IMR-90 (cell line): Measurements from ENCODE around the gene CEP57L1. TPM values are rescaled to one million over a fixed set of nuclear protein-coding genes. Genes with fewer than 3 reads are reported as not detected.

ENCODE experiments used
- ATAC-seq: fragments of 200-7000 bp; cut with Tn5 transposase; 2 replicates; pipeline ENCODE4 v1.9.1; 2020; ENCODE audit warnings: low read depth, mild to moderate bottlenecking, moderate library complexity
- BruUV-seq: library from RNA; stranded (reverse); fragments of 400-500 nt; replicated peaks from 2 replicates; lab custom pipeline; 2021; lab: Mats Ljungman, UMichigan
- CTCF ChIA-PET: fragments of 300-600 bp; formaldehyde crosslinking; extraction: SDS; loops from one replicate; lab custom pipeline; 2021; ENCODE audit warnings: antibody characterized with exemption; lab: Yijun Ruan, JAX
- POLR2A ChIA-PET: fragments of 300-600 bp; sonication (Branson Sonifier 250); formaldehyde crosslinking; loops from one replicate; lab custom pipeline; 2022; ENCODE audit warnings: antibody characterized with exemption; ENCODE audit not compliant: unreplicated experiment; lab: Charles Lee
- DNase-seq: peaks from one replicate; pipeline ENCODE4 v3.0.0; 2013
- H2AFZ ChIP-seq: replicated peaks from 2 replicates; pipeline ENCODE3; 2013; ENCODE audit warnings: low read length, mild to moderate bottlenecking; ENCODE audit not compliant: poor library complexity
- H2AK5ac ChIP-seq: 2 replicates; pipeline ENCODE4 v1.6.1; 2013; ENCODE audit warnings: low read depth, low read length, inconsistent platforms
- H2AK9ac ChIP-seq: replicated peaks from 2 replicates; pipeline ENCODE3; 2013; ENCODE audit warnings: mild to moderate bottlenecking, low read depth, low read length, moderate library complexity; ENCODE audit not compliant: poor library complexity
- H2BK120ac ChIP-seq: 2 replicates; pipeline ENCODE4 v1.6.1; 2013; ENCODE audit warnings: low read depth, low read length, inconsistent platforms
- H2BK15ac ChIP-seq: 3 replicates; pipeline ENCODE4 v1.6.1; 2013; ENCODE audit warnings: low read depth, low read length, inconsistent platforms
- H2BK20ac ChIP-seq: 2 replicates; pipeline ENCODE4 v1.6.1; 2013; ENCODE audit warnings: low read depth, mild to moderate bottlenecking, inconsistent platforms, low read length, moderate library complexity
- H2BK5ac ChIP-seq: 2 replicates; pipeline ENCODE4 v1.6.1; 2013; ENCODE audit warnings: mild to moderate bottlenecking, low read depth, low read length, inconsistent platforms; ENCODE audit not compliant: poor library complexity, severe bottlenecking
- H3K14ac ChIP-seq: replicated peaks from 2 replicates; pipeline ENCODE4 v1.6.1; 2013; ENCODE audit warnings: low read depth, low read length, inconsistent platforms
- H3K18ac ChIP-seq: 2 replicates; pipeline ENCODE4 v1.6.1; 2013; ENCODE audit warnings: low read depth, low read length, control low read depth
- H3K23ac ChIP-seq: 2 replicates; pipeline ENCODE4 v1.6.1; 2013; ENCODE audit warnings: low read depth, low read length, inconsistent platforms
- H3K27ac ChIP-seq: 2 replicates; pipeline ENCODE4 v1.5.1; 2013; ENCODE audit warnings: mild to moderate bottlenecking, control low read depth, low read length; ENCODE audit not compliant: insufficient read depth
- H3K27me3 ChIP-seq: 2 replicates; pipeline ENCODE4 v1.6.1; 2013; ENCODE audit warnings: low read length; ENCODE audit not compliant: control insufficient read depth, insufficient read depth
- H3K36me3 ChIP-seq: 2 replicates; pipeline ENCODE4 v1.6.1; 2013; ENCODE audit warnings: low read length, mixed read lengths; ENCODE audit not compliant: control insufficient read depth, insufficient read depth
- H3K4ac ChIP-seq: 2 replicates; pipeline ENCODE4 v1.6.1; 2013; ENCODE audit warnings: low read depth, low read length, inconsistent platforms
- H3K4me1 ChIP-seq: 2 replicates; pipeline ENCODE4 v1.6.1; 2013; ENCODE audit warnings: low read length, mixed read lengths; ENCODE audit not compliant: control insufficient read depth, insufficient read depth
- H3K4me2 ChIP-seq: 2 replicates; pipeline ENCODE4 v1.6.1; 2013; ENCODE audit warnings: low read depth, mild to moderate bottlenecking, control low read depth, low read length, moderate library complexity
- H3K4me3 ChIP-seq: 2 replicates; pipeline ENCODE4 v1.5.1; 2013; ENCODE audit warnings: low read depth, mild to moderate bottlenecking, control low read depth, low read length, moderate library complexity; ENCODE audit not compliant: insufficient read depth
- H3K56ac ChIP-seq: 2 replicates; pipeline ENCODE4 v1.6.1; 2013; ENCODE audit warnings: low read length, inconsistent platforms; ENCODE audit not compliant: insufficient read depth; ENCODE audit errors: extremely low read depth
- H3K79me1 ChIP-seq, 2 experiments: 2 replicates each; pipeline ENCODE4 v1.6.1; 2013; ENCODE audit warnings: low read length in 2 of 2, inconsistent platforms in 1 of 2, low read depth in 1 of 2
- H3K9ac ChIP-seq: 2 replicates; pipeline ENCODE4 v1.6.1; 2013; ENCODE audit warnings: low read depth, low read length, control low read depth
- H3K9me1 ChIP-seq: 2 replicates; pipeline ENCODE4 v1.6.1; 2013; ENCODE audit warnings: low read length, inconsistent platforms; ENCODE audit not compliant: insufficient read depth
- H3K9me3 ChIP-seq: 2 replicates; pipeline ENCODE4 v1.6.1; 2013; ENCODE audit warnings: low read length; ENCODE audit not compliant: control insufficient read depth, insufficient read depth
- H4K20me1 ChIP-seq: 2 replicates; pipeline ENCODE4 v1.6.1; 2013; ENCODE audit warnings: low read length, inconsistent platforms; ENCODE audit not compliant: insufficient read depth
- H4K5ac ChIP-seq: 2 replicates; pipeline ENCODE4 v1.6.1; 2013; ENCODE audit warnings: mild to moderate bottlenecking, low read depth, low read length, control low read depth
- H4K8ac ChIP-seq, 2 experiments: 2 replicates each; pipeline ENCODE4 v1.6.1; 2013; ENCODE audit warnings: low read depth in 2 of 2, low read length in 2 of 2, control low read depth in 1 of 2, inconsistent platforms in 1 of 2
- H4K91ac ChIP-seq: 2 replicates; pipeline ENCODE4 v1.6.1; 2013; ENCODE audit warnings: low read depth, low read length, inconsistent platforms; ENCODE audit not compliant: insufficient read depth
- BHLHE40 ChIP-seq: fragments of 150-350 bp; IDR thresholded peaks from 2 replicates; pipeline ENCODE4 v1.6.1; 2016; ENCODE audit warnings: mild to moderate bottlenecking, low read depth, low read length
- CEBPB ChIP-seq: IDR thresholded peaks from 2 replicates; pipeline ENCODE4 v1.6.1; 2012; ENCODE audit warnings: low read depth, low read length, improper control_type of control experiment
- CHD1 ChIP-seq: IDR thresholded peaks from 2 replicates; pipeline ENCODE4 v1.6.1; 2012; ENCODE audit warnings: low read depth, low read length, improper control_type of control experiment
- FOS ChIP-seq: fragments of 150-350 bp; IDR thresholded peaks from 2 replicates; pipeline ENCODE4 v1.6.1; 2016; ENCODE audit warnings: low read depth, low read length
- MAFK ChIP-seq: IDR thresholded peaks from 2 replicates; pipeline ENCODE4 v1.6.1; 2012; ENCODE audit warnings: low read depth, low read length, improper control_type of control experiment
- MAZ ChIP-seq: IDR thresholded peaks from 2 replicates; pipeline ENCODE4 v1.6.1; 2012; ENCODE audit warnings: low read depth, mild to moderate bottlenecking, low read length, improper control_type of control experiment, moderate library complexity, borderline replicate concordance
- MXI1 ChIP-seq: IDR thresholded peaks from 2 replicates; pipeline ENCODE4 v1.6.1; 2012; ENCODE audit warnings: low read depth, mild to moderate bottlenecking, low read length, moderate library complexity, borderline replicate concordance
- NFE2L2 ChIP-seq: fragments of 150-350 bp; IDR thresholded peaks from 2 replicates; pipeline ENCODE4 v1.6.1; 2016; ENCODE audit warnings: low read depth, mild to moderate bottlenecking, low read length
- POLR2A ChIP-seq: IDR thresholded peaks from 2 replicates; pipeline ENCODE4 v1.6.1; 2012; ENCODE audit warnings: mild to moderate bottlenecking, low read depth, low read length
- RAD21 ChIP-seq: IDR thresholded peaks from 2 replicates; pipeline ENCODE4 v1.6.1; 2012; ENCODE audit warnings: low read length, improper control_type of control experiment
- RCOR1 ChIP-seq: IDR thresholded peaks from 2 replicates; pipeline ENCODE4 v1.6.1; 2012; ENCODE audit warnings: mild to moderate bottlenecking, low read length, improper control_type of control experiment; ENCODE audit not compliant: insufficient replicate concordance
- RFX5 ChIP-seq: IDR thresholded peaks from 2 replicates; pipeline ENCODE4 v1.8.0; 2012; ENCODE audit warnings: low read depth, mild to moderate bottlenecking, low read length, moderate library complexity
- SMC3 ChIP-seq: fragments of 150-350 bp; IDR thresholded peaks from 2 replicates; pipeline ENCODE4 v1.6.1; 2016; ENCODE audit warnings: low read depth, mild to moderate bottlenecking, antibody characterized with exemption, low read length, moderate library complexity
- dilution Hi-C: fragments of 300-500 bp; cut with HindIII; formaldehyde crosslinking; loops from one replicate; pipeline ENCODE4 v1.14.3; 2018; ENCODE audit warnings: low sequenced_read_pairs; ENCODE audit not compliant: unreplicated experiment
- in situ Hi-C: fragments of 300-500 bp; cut with MboI; formaldehyde crosslinking; loops from 3 replicates; pipeline ENCODE4 v1.14.3; 2019; ENCODE audit warnings: low sequenced_read_pairs, inconsistent platforms, mixed read lengths
- intact Hi-C: fragments of 100-400 bp; cut with micrococcal nuclease; formaldehyde crosslinking; loops from 2 replicates; pipeline ENCODE4 v1.10.0; 2022
- polyA plus RNA-seq, 3 experiments: library from polyadenylated mRNA; depleted of rRNA; stranded (reverse); fragments of >200 nt; gene quantifications; 2 replicates each; pipeline ENCODE4 v1.2.3, GENCODE V29; 2012; ENCODE audit warnings: low replicate concordance in 1 of 3
- total RNA-seq: library from RNA; depleted of rRNA; stranded (reverse); fragments of >200 nt; gene quantifications from 2 replicates; pipeline ENCODE4 v1.2.3, GENCODE V29; 2012
- TF ChIP-seq, protein P1 (sequence below): fragments of 150-350 bp; IDR thresholded peaks from 2 replicates; pipeline ENCODE4 v1.6.1; 2017; ENCODE audit warnings: mild to moderate bottlenecking, antibody characterized with exemption, low read length, low read depth
- TF ChIP-seq, protein P2 (sequence below): fragments of 150-350 bp; IDR thresholded peaks from 2 replicates; pipeline ENCODE4 v1.6.1; 2016; ENCODE audit warnings: low read depth, mild to moderate bottlenecking, low read length, moderate library complexity, borderline replicate concordance
- TF ChIP-seq, protein P3 (sequence below): conservative IDR thresholded peaks from 2 replicates; pipeline ENCODE4 v1.5.1; 2012; ENCODE audit warnings: mild to moderate bottlenecking, low read depth, low read length, improper control_type of control experiment

The CEP57L1 gene
- total and polyA plus RNA-seq, 2 of the 4 experiments (the other 2 are of a cell fraction): 10.3 to 21.9 TPM

DNA sequence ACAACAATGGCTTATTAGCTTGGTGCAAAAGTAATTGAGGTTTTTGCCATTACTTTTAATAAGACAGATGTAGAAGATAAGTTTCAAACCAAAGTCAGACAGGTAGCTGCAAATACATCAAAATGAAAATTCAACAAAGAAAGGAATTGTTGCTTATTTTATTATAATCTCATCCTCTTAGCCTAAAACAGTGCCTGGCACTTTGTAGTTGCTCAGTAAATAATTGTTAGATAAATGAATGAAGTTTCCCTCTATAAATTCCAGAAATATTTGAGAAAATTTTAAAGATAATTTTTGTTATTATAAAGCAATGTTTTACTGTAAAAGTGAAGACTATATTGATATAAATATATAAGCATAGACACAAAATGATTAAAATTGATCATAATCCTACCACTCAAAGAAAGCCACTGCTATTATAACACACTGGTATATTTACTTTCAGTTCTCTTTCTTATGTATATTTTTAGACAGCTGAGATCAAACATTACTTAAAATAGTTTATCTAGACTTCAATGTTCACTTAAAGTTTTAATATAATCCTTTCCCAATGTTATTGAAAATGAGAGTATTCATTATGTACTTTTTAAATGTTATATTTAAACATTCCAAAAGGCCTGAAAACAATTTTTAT lies 43.2 kb upstream of the CEP57L1 start:
- Histone ChIP-seq H3K9ac (no peak overlapping the region), H2BK20ac (no peak overlapping the region), H3K4ac (no peak overlapping the region), H3K9me3 (no peaks in the 10 kb centered on the region), H3K18ac (no peak overlapping the region), H3K23ac (no peak overlapping the region), H3K4me3 (no peak overlapping the region), H3K14ac (no peak overlapping the region), H2BK120ac (no peak overlapping the region), H2AK5ac (no peak overlapping the region), H4K20me1 (no peaks in the 10 kb centered on the region), H3K9me1 (peaks cover 5% of the 10 kb centered on the region; the same call in 1 of the 2 replicates), H3K79me1 (peaks cover 4 to 5% of the 10 kb centered on the region in 2 experiments; a peak in 1 of 4 replicates), H4K8ac (no peak overlapping the region), H3K27ac (no peak overlapping the region), H3K4me1 (peaks cover 1% of the 10 kb centered on the region; the same call in 1 of the 2 replicates), H4K5ac (no peak overlapping the region), H2BK15ac (no peak overlapping the region), H3K36me3 (no peaks in the 10 kb centered on the region), H3K56ac (no peak overlapping the region), H2BK5ac (no peak overlapping the region), H2AK9ac (no peak overlapping the region), H4K91ac (no peak overlapping the region), H2AFZ (no peak overlapping the region), H3K4me2 (no peak overlapping the region), H3K27me3 (no peaks in the 10 kb centered on the region)
- POLR2A ChIA-PET: no interaction called here
- intact Hi-C loops: loop anchor here (5.0 kb wide), 1 partner anchor 40 kb away; no protein-coding TSS in a partner anchor
- BruUV-seq: no TSS peak
- ATAC-seq (no peak), DNase-seq (no peak)
- in situ Hi-C loops: no loop called here
- dilution Hi-C loops: loop anchor here (25.0 kb wide), 1 partner anchor 515 kb away; no protein-coding TSS in a partner anchor
- CTCF ChIA-PET: interaction anchor here (0.6 kb wide), 1 partner anchor 186 kb away, joined by 5 read pairs; no protein-coding TSS in a partner anchor
- TF ChIP-seq MAFK (no peak), RAD21 (no peak), MXI1 (no peak), BHLHE40 (no peak), RFX5 (no peak), POLR2A (no peak), CHD1 (no peak), NFE2L2 (no peak), MAZ (no peak), FOS (no peak), CEBPB (no peak), SMC3 (no peak), RCOR1 (no peak)
- TF ChIP-seq, protein P1, sequence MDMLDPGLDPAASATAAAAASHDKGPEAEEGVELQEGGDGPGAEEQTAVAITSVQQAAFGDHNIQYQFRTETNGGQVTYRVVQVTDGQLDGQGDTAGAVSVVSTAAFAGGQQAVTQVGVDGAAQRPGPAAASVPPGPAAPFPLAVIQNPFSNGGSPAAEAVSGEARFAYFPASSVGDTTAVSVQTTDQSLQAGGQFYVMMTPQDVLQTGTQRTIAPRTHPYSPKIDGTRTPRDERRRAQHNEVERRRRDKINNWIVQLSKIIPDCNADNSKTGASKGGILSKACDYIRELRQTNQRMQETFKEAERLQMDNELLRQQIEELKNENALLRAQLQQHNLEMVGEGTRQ: no peak
- TF ChIP-seq, protein P2, sequence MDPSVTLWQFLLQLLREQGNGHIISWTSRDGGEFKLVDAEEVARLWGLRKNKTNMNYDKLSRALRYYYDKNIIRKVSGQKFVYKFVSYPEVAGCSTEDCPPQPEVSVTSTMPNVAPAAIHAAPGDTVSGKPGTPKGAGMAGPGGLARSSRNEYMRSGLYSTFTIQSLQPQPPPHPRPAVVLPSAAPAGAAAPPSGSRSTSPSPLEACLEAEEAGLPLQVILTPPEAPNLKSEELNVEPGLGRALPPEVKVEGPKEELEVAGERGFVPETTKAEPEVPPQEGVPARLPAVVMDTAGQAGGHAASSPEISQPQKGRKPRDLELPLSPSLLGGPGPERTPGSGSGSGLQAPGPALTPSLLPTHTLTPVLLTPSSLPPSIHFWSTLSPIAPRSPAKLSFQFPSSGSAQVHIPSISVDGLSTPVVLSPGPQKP: no peak
- TF ChIP-seq, protein P3, sequence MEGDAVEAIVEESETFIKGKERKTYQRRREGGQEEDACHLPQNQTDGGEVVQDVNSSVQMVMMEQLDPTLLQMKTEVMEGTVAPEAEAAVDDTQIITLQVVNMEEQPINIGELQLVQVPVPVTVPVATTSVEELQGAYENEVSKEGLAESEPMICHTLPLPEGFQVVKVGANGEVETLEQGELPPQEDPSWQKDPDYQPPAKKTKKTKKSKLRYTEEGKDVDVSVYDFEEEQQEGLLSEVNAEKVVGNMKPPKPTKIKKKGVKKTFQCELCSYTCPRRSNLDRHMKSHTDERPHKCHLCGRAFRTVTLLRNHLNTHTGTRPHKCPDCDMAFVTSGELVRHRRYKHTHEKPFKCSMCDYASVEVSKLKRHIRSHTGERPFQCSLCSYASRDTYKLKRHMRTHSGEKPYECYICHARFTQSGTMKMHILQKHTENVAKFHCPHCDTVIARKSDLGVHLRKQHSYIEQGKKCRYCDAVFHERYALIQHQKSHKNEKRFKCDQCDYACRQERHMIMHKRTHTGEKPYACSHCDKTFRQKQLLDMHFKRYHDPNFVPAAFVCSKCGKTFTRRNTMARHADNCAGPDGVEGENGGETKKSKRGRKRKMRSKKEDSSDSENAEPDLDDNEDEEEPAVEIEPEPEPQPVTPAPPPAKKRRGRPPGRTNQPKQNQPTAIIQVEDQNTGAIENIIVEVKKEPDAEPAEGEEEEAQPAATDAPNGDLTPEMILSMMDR: no peak
